ENCODE results near the gene POLR2I.
"Not testable (repeated sequence)": the region's sequence is repeated elsewhere in the genome, so short reads cannot be mapped to it uniquely, and the experiment has no call there.

The POLR2I gene

GRCh38 chr19:36103040-36103626 is 11.5 kb downstream of the POLR2I start:
- no peak for DNase-seq

- no peak for DNase-seq
Measured at GRCh38 chr19:36101550-36102327, 12.9 kb downstream of the POLR2I start.

- DNase-seq: peak in 5 of 56 donors; percentile 7 to 38 (median 10)
Measured at GRCh38 chr19:36100476-36100875, 14.2 kb downstream of the POLR2I start.

GRCh38 chr19:36099166-36099785 is 15.4 kb downstream of the POLR2I start:
- no peak for DNase-seq

- DNase-seq: peak in 53 of 56 donors; percentile 22 to 92 (median 79)
Measured at GRCh38 chr19:36097036-36097435, 17.6 kb downstream of the POLR2I start.

GRCh38 chr19:36093687-36094086 is 21.0 kb downstream of the POLR2I start:
- DNase-seq: peak in 34 of 56 donors; percentile 4 to 72 (median 32)

- peak in 2 of 56 donors; percentile 15 to 39 for DNase-seq
Measured at GRCh38 chr19:36093146-36093662, 21.5 kb downstream of the POLR2I start.

- peak in 1 of 56 donors; percentile 14 for DNase-seq
Measured at GRCh38 chr19:36092566-36092965, 22.1 kb downstream of the POLR2I start.

GRCh38 chr19:36090910-36091695 is 23.6 kb downstream of the POLR2I start:
- no peak for DNase-seq

GRCh38 chr19:36089847-36090246 is 24.8 kb downstream of the POLR2I start:
- DNase-seq: no peak

- no peak for DNase-seq
Measured at GRCh38 chr19:36086326-36086725, 28.3 kb downstream of the POLR2I start.

GRCh38 chr19:36084231-36085009 is 30.3 kb downstream of the POLR2I start:
- DNase-seq: no peak

GRCh38 chr19:36082916-36083315 is 31.8 kb downstream of the POLR2I start:
- DNase-seq: no peak

- DNase-seq: no peak
Measured at GRCh38 chr19:36081894-36082293, 32.8 kb downstream of the POLR2I start.

- peak in 45 of 56 donors; percentile 1 to 86 (median 55) for DNase-seq
Measured at GRCh38 chr19:36081385-36081784, 33.3 kb downstream of the POLR2I start.

GRCh38 chr19:36079389-36079945 is 35.2 kb downstream of the POLR2I start:
- DNase-seq: no peak

- DNase-seq: no peak
Measured at GRCh38 chr19:36073121-36073876, 41.4 kb downstream of the POLR2I start.

- DNase-seq: no peak
Measured at GRCh38 chr19:36072081-36072480, 42.6 kb downstream of the POLR2I start.

- not testable (repeated sequence) for DNase-seq
Measured at GRCh38 chr19:36068810-36069499, 45.7 kb downstream of the POLR2I start.
